Prostate gland (tissue), 2 donors: ENCODE data around the gene ZBTB16.

Experiments used
- POLR2A ChIP-seq: fragments of 450-650 bp; IDR thresholded peaks from one replicate; pipeline ENCODE4 v1.6.1; 2016; ENCODE audit warnings: antibody characterized with exemption, mild to moderate bottlenecking
- POLR2AphosphoS5 ChIP-seq: sonication (generic); formaldehyde crosslinking; IDR thresholded peaks from one replicate; pipeline ENCODE4 v1.6.1; 2017; ENCODE audit warnings: antibody characterized with exemption
- TF ChIP-seq, protein P1 (sequence below), 4 experiments: fragments of 200-600 bp in 2 of 4; fragments of 450-650 bp in 2 of 4; sonication (generic) in 2 of 4; IDR thresholded peaks; 1 replicate in 3 of 4; 2 replicates in 1 of 4; pipeline ENCODE4 v1.5.1; 2016 to 2019; ENCODE audit warnings: antibody characterized with exemption in 4 of 4, mild to moderate bottlenecking in 2 of 4, moderate library complexity in 2 of 4

DNA sequence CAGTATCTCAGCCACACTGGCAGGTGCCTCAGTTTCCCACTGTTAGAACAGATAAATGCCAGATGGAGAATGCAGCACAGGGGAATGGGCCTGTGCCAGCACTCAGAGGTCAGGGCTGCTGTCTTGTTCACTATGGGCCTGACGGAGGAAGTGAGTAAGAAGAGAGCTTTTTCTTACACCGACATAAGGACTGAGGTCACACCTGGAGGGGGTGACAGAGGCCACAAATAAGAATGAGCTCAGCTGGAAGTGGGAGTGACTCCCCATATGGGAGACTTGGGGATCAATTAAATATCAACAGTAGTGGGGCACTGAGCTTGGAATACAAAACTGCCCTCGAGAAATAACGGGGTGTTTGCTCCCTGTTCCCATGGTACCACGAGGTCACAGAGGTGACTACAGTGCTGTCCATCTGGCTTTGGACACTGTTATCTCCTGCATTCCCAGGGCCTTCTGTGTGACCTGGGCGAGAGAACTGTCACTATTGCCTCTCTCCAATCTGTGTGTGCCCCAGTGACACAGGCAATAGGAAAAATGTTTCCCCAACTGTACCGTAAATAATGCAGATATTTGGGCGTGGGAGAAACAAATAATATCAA, 142.6 kb downstream of the ZBTB16 start:
- TF ChIP-seq, protein P1, sequence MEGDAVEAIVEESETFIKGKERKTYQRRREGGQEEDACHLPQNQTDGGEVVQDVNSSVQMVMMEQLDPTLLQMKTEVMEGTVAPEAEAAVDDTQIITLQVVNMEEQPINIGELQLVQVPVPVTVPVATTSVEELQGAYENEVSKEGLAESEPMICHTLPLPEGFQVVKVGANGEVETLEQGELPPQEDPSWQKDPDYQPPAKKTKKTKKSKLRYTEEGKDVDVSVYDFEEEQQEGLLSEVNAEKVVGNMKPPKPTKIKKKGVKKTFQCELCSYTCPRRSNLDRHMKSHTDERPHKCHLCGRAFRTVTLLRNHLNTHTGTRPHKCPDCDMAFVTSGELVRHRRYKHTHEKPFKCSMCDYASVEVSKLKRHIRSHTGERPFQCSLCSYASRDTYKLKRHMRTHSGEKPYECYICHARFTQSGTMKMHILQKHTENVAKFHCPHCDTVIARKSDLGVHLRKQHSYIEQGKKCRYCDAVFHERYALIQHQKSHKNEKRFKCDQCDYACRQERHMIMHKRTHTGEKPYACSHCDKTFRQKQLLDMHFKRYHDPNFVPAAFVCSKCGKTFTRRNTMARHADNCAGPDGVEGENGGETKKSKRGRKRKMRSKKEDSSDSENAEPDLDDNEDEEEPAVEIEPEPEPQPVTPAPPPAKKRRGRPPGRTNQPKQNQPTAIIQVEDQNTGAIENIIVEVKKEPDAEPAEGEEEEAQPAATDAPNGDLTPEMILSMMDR (IDR thresholded peaks at IDR 0.05): no peak
- no peak for TF ChIP-seq POLR2A
- no peak for TF ChIP-seq POLR2AphosphoS5
